ENCODE results near the gene UBE2E2.

Gene UBE2E2

GRCh38 chr3:23580096-23580713 is 377.1 kb downstream of the UBE2E2 start:
- DNase-seq (ENCODE audit: low spot score), result no peak
- TF ChIP-seq, protein P1, sequence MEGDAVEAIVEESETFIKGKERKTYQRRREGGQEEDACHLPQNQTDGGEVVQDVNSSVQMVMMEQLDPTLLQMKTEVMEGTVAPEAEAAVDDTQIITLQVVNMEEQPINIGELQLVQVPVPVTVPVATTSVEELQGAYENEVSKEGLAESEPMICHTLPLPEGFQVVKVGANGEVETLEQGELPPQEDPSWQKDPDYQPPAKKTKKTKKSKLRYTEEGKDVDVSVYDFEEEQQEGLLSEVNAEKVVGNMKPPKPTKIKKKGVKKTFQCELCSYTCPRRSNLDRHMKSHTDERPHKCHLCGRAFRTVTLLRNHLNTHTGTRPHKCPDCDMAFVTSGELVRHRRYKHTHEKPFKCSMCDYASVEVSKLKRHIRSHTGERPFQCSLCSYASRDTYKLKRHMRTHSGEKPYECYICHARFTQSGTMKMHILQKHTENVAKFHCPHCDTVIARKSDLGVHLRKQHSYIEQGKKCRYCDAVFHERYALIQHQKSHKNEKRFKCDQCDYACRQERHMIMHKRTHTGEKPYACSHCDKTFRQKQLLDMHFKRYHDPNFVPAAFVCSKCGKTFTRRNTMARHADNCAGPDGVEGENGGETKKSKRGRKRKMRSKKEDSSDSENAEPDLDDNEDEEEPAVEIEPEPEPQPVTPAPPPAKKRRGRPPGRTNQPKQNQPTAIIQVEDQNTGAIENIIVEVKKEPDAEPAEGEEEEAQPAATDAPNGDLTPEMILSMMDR (IDR thresholded peaks at IDR 0.05; ENCODE audit: extremely low read depth, missing control alignments), result no peak

DNA sequence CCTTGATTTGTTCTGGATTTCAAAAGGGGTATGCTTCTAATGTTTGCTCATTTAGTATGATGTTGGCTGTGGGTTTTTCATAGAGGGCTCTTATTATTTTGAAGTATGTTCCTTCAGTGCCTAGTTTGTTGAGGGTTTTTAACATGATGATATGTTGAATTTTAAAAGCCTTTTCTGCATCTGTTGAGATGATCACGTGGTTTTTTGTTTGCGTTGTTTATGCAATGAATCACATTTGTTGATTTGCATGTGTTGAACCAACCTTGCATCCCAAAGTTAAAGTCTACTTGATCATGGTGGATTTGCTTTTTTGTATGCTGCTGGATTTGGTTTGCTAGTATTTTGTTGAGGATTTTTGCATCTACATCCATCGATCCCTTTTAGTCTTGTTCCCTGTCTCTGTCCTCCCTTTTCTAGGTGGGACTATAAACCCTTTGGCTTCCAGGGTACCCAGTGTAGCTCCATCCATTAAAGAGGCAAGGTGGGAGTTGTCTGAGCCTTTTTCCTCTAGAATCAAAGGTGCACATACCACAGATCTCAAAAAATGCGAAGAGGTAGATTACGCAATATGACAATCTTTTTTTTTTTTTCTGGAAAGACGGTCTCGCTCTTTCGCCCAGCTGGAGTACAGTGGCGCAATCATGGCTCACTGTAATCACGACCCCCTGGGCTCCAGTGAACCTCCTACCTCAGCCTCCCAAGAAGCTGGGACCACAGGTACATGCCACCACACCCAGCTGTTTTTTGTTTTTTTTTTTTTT is 381.0 kb downstream of the UBE2E2 start:
- TF ChIP-seq, protein P1 (IDR thresholded peaks at IDR 0.05; ENCODE audit: extremely low read depth, missing control alignments), result no peak
- DNase-seq (ENCODE audit: low spot score), result no peak

DNA sequence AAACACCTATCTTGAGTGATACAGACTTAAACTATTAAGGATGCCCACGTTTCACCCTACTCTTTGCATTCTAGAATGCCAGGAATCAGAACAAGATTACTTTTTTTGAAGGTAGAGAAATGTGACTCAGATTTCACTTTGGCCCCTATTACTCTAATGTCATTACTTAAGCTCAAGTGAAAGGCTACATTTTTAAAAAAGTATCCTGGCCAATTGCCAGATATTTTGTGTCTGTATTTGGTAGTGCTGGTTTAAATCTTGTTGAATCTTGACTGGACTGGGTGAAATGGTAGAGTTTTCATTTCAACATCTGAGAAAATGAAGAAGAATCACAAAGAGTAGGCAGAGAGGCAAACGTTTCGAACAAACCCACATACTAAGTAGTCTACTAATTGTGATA is 384.4 kb downstream of the UBE2E2 start:
- TF ChIP-seq, protein P1 (IDR thresholded peaks at IDR 0.05; ENCODE audit: extremely low read depth, missing control alignments), result no peak

GRCh38 chr3:23588547-23588946 is 385.4 kb downstream of the UBE2E2 start:
- DNase-seq (ENCODE audit: low spot score), result no peak
- TF ChIP-seq, protein P1 (IDR thresholded peaks at IDR 0.05; ENCODE audit: extremely low read depth, missing control alignments), result no peak

More for the DNA sequence above, 384.4 kb downstream of the UBE2E2 start:
- DNase-seq (ENCODE audit: low spot score), result no peak

GRCh38 chr3:23589602-23590001 is 386.5 kb downstream of the UBE2E2 start:
- DNase-seq (ENCODE audit: low spot score), result no peak
- TF ChIP-seq, protein P1 (IDR thresholded peaks at IDR 0.05; ENCODE audit: extremely low read depth, missing control alignments), result no peak

DNA sequence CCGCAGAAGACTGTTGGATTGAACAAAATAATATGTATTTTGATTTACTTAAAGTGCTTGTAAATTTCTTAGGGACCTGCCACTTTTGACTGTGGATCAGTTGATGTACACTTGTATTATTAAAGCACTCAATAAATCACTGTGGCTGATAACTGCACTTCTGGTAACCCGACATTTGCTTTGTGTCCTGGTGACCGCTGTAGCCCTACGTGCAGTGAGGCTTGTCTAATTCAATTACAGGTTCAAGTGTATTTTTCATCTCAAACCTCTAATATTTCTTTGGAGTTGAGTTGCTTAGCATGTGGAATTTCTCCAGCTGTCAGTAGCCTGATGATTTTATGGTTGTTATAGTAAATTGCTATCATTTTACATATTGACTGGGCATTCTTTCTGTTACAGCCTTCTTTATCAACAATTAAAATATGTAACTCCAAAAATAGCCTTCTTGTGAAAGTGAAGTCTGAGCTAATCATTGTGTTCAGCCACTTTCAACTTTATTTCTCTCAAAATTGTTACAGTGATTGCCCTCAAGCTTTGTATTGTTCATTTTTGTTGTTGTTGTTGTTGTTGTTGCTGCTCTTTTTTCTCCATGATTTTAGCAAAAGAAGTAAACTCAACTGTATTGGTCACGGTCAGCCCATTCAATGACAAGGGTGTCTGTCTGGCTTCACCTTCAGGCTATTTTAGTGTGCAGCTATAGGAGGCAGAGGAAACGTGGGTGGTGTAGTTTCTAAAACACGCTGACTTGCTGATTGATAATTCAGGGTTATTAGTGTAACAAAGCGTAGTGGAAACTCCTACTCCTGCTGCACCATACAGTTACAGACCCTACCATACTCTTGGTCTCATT is 387.5 kb downstream of the UBE2E2 start:
- peak; percentile 63 for DNase-seq (ENCODE audit: low spot score)
- TF ChIP-seq, protein P1 (IDR thresholded peaks at IDR 0.05; ENCODE audit: extremely low read depth, missing control alignments), result no peak

- TF ChIP-seq, protein P1 (IDR thresholded peaks at IDR 0.05; ENCODE audit: extremely low read depth, missing control alignments), result no peak
Observed at GRCh38 chr3:23591374-23591773, 388.2 kb downstream of the UBE2E2 start.

More at GRCh38 chr3:23591374-23591773, 388.2 kb downstream of the UBE2E2 start:
- DNase-seq (ENCODE audit: low spot score), result no peak
